Stimulated activated CD4-positive, alpha-beta T cell treated with anti-CD3 and anti-CD28 coated beads, Interleukin-4, amount 100 ng/mL, for 48 hours (primary cell): ENCODE measurements around the gene BNIP2.
A peak's percentile ranks its signal among the peaks of the same experiment; 100 is the strongest.
"Not testable (repeated sequence)": the region's sequence is repeated elsewhere in the genome, so short reads cannot be mapped to it uniquely, and the experiment has no call there.

Experiments
- DNase-seq, 2 donors: peaks; one replicate each; pipeline ENCODE4 v3.0.0-alpha.2; 2020; ENCODE audit warnings: low read depth in 2 of 2

Gene BNIP2, protein sequence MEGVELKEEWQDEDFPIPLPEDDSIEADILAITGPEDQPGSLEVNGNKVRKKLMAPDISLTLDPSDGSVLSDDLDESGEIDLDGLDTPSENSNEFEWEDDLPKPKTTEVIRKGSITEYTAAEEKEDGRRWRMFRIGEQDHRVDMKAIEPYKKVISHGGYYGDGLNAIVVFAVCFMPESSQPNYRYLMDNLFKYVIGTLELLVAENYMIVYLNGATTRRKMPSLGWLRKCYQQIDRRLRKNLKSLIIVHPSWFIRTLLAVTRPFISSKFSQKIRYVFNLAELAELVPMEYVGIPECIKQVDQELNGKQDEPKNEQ

DNA sequence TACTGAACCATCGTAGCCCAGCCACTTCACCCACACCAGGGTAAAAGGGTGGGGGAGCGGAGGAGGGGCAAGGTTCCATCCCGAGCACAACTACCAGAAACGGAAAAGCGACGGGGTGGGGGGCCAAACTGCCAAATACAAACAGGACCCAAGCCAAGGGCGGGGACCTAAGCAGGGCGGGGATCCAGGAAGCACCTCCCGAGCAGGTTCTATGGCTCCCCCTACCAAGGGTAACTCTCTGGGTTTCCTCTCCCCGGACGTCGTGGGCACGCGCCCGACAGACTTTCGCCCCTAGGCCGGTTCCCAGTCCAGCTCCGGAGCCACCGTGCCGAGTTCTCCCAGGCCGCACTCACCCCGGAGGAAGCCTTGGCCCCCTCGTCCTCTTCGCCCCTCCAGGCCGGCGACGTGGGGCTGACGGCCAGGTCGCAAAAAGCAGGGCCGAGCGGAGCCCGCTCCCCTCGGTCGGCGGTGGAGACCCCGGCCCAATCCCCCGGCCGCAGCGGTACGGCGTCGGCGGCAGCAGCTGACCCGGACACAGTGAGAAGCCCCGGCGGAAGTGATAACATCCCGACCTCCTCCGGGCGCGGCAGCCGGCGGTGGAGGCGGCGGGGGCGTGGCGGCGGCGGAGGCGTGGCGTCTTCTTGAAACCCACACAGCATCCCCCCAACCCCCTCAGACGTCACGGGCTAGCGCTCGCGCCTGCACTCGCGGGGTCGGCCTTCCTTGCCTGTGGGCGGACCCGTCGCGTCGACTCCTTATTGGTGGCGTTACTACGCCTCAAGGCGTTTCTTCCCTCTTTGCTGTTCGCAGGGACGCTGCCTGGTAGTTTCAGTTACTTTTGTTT lies at the start of gene BNIP2:
TSS of gene BNIP2 (minus strand) at position 539 of the 844 bp plus-strand sequence. CDS start 6,863 bp downstream, outside the sequence.
- DNase-seq, result peak; percentile 94 to 97

DNA sequence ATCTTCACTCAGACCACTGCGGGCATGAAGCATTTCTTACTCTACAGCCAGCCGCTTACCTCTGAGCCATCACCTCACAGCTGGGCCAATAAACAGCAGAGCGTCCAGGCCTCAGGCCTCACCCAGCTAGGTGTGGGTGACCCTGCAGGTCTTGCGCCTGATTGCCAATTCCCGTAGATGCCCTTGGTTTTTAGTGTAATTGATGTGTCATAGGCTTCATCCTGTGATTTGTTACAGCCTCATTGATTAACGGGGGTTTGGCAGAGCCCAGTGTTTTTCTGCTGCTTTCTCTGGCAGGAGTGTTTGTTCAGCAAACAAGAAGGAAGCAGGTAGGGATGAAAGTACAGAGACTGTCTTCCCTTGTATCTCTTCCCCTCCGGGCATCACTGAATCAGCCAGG lies 49.6 kb upstream of the BNIP2 start:
- no peak for DNase-seq

DNA sequence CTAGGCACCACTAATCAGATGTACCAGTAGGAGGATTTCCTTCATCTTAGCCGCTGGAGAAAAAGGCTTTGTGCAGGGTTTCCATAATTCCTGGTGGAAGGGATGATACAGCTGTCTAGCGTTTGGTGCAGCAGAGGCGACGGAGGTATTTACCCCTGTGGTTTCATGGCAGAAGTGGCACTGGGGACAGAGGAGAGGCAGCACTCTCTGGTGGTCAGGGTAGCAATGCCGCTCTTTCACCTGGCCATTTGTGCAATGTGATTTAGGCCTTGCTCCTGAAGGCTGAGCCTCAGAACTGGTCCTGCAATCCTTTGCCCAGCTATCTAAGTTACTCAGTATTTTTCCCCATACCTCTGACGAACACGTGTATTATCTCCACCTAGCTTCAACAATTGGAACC lies 47.1 kb upstream of the BNIP2 start:
- DNase-seq, result no peak

DNA sequence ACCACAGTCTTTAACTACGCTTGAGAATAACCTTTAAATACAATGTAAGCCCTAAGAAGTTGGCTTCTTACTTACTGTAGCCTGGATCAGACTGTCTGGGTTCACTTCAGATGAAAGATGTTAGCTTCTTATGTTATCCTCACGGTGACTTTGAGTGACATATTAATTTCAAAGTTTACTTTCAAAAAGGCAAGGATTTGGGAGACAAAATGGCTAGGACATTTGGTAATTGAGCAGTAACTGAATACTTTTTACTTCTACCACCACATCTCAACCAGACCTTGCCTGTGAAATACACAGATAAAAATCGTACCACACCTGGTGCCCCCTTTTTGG lies 36.0 kb upstream of the BNIP2 start:
- no peak for DNase-seq

DNA sequence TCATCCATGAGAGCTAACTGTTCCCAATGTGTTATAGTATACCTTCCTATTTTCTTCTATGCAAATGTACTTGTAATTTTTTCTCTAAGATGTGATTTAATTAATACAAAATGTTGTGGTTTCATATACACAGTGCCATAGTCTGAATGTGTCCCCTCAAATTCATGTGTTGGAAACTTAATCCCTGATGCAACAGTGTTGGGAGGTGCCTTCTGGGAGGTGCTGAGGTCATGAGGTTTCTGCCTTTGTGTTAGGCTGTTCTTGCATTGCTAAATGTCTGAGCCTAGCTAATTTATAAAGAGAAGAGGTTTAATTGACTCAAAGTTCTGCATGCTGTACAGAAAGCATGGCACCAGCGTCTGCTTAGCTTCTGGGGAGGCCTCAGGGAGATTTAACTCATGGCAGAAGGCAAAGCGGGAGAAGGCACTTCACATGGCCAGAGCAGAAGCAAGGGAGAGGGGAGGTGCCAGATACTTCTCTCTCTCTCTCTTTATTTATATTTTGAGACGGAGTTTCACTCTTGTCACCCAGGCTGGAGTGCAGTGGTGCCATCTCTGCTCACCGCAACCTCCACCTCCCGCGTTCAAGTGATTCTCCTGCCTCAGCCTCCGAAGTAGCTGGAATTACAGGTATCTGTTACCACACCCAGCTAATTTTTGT lies 34.7 kb upstream of the BNIP2 start:
- DNase-seq, result no peak

DNA sequence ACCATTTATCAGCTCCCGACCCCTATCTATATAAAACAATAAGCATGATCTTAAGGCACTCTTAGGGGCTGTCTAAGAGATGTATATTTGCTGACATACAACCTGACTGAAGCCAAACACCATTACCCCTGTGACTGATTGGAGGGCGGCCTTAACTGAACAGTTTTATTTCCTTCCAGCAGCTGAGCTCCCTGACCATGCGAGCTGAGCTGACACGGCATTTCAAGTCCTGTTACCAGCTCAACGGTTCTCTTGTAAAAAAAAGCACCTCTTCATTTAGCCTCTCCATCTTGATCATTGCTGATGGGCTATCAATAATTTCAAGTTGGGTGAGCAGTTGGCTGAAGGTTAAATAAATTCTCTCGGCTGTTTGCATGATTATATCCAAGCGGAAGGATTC lies 33.4 kb upstream of the BNIP2 start:
- no peak for DNase-seq

DNA sequence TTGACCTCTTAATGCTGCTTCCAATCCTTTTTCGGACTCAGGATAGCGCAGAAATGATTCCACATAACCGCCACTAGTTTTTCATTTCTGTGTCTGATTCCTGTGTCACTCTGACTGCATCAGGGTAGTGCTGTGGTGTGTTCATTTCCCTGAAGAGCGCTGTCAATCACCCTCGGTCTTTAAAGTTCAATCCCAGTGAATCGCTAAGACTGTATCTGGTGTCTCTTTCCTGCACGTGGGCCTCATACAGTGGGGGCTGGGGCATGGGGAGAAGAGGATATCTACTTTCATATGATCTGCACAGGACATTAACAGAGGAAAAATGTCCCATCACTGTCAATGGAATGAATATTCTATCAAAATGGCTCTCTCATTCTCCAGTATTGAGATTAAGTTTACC lies 32.9 kb upstream of the BNIP2 start:
- DNase-seq, result no peak

DNA sequence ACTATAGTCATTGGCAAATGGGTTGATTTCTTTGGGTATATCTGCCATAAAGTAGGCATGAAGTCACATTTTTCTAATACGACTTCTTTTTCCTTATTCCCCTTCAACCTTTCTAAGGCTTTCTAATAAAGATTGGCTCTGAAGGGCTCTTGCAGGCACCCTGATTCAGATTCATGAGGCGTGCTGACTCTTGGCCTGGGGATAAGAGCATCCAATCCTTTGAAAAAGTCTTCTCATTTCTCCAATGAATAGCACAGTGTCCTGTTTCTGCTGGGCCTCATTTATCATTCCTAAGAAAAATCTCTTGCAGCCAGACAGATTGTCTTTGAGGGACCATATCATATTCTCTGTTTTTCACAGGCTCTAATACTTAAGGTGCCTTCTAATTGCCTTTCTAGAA lies 32.3 kb upstream of the BNIP2 start:
- no peak for DNase-seq

DNA sequence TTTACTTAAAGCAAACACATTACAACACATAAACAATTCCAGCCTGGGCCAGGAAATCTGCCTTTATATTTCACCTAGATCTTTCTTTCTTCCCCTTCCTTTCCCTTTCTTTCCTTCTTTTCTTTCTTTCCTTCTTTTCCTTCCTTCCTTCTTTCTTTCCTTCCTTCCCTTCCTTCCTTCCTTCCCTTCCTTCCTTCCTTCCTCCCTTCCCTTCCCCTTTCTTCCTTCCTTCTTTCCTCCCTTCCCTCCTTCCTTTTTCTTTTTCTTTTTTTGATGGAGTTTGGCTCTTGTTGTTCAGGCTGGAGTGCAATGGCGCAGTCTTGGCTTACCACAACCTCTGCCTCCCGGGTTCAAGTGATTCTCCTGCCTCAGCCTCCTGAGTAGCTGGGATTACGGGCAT lies 24.1 kb upstream of the BNIP2 start:
- no peak for DNase-seq

DNA sequence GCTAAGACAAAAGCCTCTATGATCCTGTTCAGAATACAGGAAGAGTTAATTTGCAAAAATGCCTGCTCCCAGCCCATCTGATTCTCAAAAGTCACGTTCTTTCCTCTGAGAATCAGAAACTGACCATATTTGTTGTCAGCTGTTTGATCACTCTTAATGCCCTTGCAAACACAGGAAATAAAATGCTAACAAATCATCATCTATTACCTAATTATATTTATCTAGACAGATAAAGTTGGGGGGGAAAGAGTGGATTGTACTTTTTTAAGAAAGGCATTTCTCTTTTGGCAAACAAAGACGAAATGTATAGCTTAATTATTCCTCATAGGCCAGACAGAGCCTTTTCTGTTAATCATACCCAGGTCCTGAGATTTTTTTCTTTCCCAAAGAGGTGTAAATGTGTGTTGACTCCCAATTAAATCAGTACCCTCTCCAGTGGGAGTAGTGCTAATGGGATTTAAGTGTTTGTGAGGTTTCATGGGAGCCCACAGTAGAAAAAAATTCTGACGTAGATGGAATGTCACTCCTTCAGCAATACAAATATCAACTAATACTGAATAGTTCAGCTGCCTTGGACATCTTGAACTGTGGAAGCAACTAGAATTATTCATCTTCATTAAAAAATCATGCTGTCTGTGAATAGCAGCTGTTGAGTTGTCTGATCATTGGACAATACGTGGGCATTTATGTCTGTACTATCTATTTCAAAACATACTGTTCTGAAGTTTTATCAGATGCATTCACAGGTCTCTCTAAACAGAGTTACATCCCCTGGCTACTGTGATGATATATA lies 22.5 kb upstream of the BNIP2 start:
- no peak for DNase-seq

DNA sequence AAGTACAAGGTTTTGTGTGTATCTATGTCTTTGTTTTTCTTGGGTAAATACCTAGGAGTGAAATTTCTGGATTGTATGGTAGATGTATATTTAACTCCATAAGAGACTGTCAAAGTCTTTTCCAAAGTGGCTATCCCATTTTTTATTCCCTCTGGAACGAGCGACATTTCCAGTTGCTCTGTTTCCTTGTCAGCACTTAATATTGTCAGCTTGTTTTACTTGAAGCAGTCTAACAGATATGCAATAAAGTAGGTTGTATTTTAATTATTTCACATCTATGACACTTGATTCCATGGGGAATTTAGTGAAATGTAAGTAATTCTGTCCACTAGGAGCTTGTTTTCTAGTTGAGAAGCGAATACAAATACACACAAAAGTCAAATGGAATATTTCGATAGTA lies 18.5 kb upstream of the BNIP2 start:
- no peak for DNase-seq

DNA sequence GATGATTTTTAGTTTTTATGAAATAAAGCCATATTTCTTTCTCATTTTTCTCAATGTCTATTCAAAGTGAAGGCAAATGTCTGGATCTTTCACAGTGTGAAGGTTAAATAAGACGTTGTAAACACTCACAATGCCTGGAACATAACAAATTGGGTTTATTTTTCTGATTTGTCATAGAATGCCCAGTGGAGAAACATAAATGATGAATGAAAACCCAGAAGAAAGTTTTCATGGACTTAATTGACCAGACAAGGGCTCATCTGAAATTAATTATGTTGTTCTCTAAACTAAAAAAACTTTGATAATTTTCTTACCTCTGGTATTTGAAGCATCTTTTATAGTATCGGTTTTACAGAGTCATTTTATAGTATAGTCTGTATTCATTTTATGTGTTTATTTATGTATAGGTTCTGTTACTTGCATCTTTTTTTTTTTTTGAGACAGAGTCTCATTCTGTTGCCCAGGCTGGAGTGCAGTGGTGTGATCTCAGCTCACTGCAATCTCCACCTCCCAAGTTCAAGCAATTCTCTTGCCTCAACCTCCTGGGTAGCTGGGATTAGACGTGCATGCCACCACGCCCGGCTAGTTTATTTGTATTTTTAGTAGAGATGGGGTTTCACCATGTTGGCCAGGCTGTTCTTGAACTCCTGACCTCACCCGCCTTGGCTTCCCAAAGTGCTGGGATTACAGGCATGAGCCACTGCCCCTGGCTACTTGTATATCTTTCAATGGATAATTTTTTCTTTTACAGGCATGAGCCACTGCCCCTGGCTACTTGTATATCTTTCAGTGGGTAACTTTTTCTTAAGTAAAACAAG lies 15.1 kb upstream of the BNIP2 start:
- no peak for DNase-seq

DNA sequence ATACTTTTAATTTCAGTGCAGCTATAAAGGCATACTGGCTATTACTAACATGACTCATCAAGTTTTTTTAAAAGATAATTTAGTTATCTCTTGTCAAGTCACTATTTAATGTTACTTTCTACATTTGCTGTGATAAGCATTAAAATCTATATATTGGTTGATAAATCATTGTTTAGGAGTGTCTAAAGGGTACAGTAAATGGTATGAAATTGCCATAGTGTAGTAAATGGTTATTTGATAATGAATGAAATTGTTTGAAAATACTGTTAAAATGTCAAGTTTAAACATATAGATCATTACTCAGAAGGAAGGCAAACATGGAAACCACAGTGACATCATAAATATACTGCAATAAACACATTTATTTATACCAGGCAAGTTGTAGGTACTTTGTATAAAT lies 13.2 kb upstream of the BNIP2 start:
- no peak for DNase-seq

DNA sequence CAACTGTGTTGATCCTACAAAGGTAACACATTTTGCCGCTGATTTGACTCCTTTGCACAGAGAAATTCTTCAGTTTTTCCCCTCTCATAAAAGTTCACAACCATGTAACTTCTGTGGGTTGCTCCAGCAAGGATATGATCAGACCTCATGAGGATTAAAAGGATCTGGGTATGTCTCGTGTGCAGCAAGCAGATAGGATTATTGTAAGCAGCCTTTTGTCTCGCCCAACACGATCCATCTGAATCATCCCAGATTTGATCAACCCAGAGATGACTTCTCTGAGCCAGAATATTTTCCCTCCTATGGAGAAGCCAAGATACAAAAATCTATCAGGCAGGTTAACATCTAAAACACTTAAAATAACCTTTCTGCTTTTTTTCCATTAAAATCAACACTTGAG lies 12.8 kb upstream of the BNIP2 start:
- DNase-seq, result no peak

DNA sequence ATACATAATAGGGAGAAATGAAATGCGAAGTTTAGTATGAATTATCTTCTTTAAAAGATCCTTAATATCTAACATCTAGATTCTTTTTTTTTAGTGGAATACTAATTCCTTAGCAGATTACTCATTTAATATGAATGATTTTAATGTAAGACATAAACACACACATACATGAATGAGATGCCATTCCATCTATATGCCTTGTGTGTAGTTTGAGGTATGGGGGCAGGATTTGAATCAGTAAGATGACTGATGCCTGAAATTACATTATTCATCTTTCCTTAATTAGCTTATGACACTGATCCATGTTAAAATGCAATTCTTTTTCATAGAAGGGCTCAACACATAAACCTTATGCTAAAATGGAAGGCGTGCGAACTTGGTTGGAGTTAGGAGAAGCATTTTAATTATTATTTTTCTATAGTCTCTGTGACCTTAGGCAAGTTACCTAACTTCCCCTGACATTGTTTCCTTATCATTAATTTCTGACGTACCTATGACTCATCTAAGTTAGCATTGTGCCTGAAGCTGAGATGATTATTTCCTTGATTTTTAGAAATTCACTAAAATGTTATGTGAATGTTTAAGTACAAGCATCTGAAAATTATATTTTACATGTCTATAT lies 10.8 kb upstream of the BNIP2 start:
- DNase-seq, result no peak

DNA sequence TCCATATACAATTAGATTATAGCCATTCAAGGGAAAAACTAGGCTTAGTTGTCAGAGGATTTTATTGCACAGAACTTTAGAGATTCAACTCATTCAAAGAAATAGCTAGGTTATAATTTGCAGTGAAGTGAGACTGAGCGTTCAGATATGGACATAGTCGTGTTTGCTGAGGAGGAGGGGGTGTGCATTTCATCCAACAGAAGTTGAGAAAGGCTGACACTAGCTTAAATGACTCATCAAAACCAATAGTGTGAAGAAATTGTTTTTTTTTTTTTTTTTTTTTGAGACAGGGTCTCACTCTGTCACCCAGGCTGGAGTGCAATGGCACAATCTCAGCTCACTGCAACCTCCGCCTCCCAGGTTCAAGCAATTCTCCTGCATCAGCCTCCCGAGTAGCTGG lies 8.9 kb upstream of the BNIP2 start:
- not testable (repeated sequence) for DNase-seq

DNA sequence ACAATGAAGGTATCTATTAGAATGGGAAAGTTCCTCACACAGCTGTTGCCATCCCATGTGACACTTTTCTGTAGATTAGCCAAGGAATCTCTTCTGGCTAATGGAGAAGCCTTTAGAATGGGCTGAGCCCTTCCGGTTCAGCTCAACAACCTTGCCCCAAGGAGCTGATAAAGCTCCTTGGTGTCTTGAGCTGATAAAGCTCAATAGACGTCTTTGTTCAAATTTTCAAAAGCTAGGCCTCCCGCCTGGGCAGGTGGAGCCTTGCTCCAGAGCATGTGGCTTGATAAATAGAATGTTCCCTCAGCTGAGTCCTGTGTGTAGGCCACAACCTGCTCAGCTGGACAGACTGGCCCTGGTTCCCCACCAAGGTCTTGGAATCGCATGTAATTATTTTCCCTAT lies 7.2 kb upstream of the BNIP2 start:
- no peak for DNase-seq

DNA sequence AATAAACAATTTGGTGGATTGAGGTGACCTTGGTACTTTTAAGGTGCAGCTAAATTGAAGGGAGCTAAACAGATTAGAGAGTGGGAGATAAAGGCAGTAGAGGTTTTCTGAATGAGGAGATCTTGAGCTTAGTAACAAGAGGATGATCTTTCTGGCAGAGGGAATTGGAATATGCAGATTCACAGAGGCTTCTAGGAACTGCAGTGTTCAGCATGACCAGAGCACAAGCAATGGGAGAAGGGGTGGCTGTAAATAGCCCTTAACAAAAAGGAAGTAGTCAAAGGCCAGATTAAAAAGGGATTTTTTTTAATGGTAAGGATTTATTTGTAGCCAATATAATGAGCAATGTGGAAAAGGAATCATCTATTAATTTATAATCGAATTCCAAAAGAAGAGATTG lies 5.7 kb upstream of the BNIP2 start:
- no peak for DNase-seq

DNA sequence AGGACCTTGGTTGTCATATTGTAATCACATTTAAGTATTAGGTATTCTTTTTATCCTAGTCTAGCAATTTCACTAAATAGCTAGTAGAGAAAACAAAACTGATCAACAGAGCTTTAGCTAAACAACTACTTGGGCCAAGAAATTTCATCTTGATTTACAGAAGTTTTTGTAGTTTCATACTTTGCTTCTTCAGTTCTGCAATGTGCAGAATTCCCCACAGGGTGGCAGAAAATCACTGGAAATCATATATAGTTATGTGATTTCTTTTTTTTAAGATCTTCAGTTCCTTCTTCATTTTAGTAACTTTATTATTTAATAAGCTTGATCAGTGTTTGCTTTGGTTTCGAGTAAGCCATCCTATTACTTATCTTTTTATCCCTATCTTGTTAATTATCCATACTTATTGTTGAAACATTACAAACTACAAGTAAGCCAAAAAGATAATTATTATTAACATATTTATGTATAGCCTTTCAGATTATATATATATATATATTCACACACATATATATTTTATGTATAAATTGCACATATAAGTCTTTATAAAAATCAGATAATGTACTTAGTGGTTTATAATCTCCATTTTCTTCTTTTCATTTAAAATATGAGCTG lies 2.2 kb upstream of the BNIP2 start:
- DNase-seq, result peak in 1 of 2 donors; percentile 25

DNA sequence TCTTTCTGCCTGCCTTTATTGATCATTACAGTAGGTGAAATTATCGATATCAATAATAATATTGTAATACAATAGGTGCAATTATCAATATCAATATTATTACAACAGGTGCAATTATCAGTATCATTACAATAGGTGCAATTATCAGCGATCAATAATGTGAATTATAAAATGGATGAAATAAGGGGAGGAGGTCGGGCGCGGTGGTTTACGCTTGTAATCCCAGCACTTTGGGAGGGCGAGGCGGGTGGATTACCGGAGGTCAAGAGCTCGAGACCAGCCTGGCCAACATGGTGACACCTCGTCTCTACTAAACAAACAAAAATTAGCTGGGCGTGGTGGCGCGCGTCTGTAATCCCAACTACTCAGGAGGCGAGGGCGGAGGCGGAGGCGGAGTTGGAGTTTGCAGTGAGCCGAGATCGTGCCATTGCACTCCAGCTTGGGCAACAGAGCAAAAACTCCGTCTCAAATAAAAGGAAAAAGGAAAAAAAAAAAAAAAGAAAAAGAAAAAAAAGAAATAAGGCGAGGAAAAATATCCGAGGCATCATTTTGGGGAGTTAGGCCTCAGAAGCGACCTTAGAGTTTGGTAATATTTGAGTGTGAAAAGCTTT lies 611 bp upstream of the BNIP2 start:
- peak; percentile 38 to 40 for DNase-seq
